ENCODE measurements around the gene DNAI7. TPM values are rescaled to one million over a fixed set of nuclear protein-coding genes. Genes with fewer than 3 reads are reported as not detected.

The DNAI7 gene
- total and polyA plus RNA-seq, 7 donors: 0.13 to 1.2 (median 0.73) TPM; not detected in 3

- intact Hi-C loops (cut with DNase I): no loop called here
Observed at GRCh38 chr12:25082628-25083027, 112.3 kb downstream of the DNAI7 start.

GRCh38 chr12:25079393-25079792 lies 115.6 kb downstream of the DNAI7 start:
- intact Hi-C loops (cut with DNase I): no loop called here
- 91 to 95% methylated on average over 5 of the region's 5 CpGs for WGBS, 2 donors
- Histone ChIP-seq H3K4me3 (no peak overlapping the region), H3K27ac (no peak overlapping the region), H3K27me3 (no peaks in the 10 kb centered on the region), H3K36me3 (no peaks in the 10 kb centered on the region), H3K4me1 (no peaks in the 10 kb centered on the region), H3K9me3 (no peaks in the 10 kb centered on the region)
- TF ChIP-seq EP300 (IDR thresholded peaks at IDR 0.05) (no peak), POLR2AphosphoS5 (IDR thresholded peaks at IDR 0.05) (no peak), CTCF (IDR thresholded peaks at IDR 0.05) (no peak), POLR2A (IDR thresholded peaks at IDR 0.05) (no peak)
- DNase-seq: no peak

More at GRCh38 chr12:25082628-25083027, 112.3 kb downstream of the DNAI7 start:
- no peak for DNase-seq
- H3K36me3 ChIP-seq: no peaks in the 10 kb centered on the region
- H3K4me1 ChIP-seq: no peaks in the 10 kb centered on the region
- H3K4me3 ChIP-seq: no peak overlapping the region
- 40 to 81% methylated on average over 2 of the region's 2 CpGs for WGBS, 2 donors
- no peaks in the 10 kb centered on the region for H3K27me3 ChIP-seq
- no peak overlapping the region for H3K27ac ChIP-seq
- TF ChIP-seq EP300 (IDR thresholded peaks at IDR 0.05) (no peak), CTCF (IDR thresholded peaks at IDR 0.05) (no peak), POLR2A (IDR thresholded peaks at IDR 0.05) (no peak), POLR2AphosphoS5 (IDR thresholded peaks at IDR 0.05) (no peak)
- no peaks in the 10 kb centered on the region for H3K9me3 ChIP-seq

GRCh38 chr12:25074954-25075353 lies 120.0 kb downstream of the DNAI7 start:
- Histone ChIP-seq H3K9me3 (no peaks in the 10 kb centered on the region), H3K27ac (no peak overlapping the region), H3K36me3 (no peaks in the 10 kb centered on the region), H3K27me3 (no peaks in the 10 kb centered on the region), H3K4me1 (no peaks in the 10 kb centered on the region), H3K4me3 (no peak overlapping the region)
- WGBS, 2 donors: 43 to 44% methylated on average over 2 of the region's 2 CpGs
- intact Hi-C loops (cut with DNase I): no loop called here
- DNase-seq: no peak
- TF ChIP-seq CTCF (IDR thresholded peaks at IDR 0.05): no peak

GRCh38 chr12:25074113-25074512 lies 120.8 kb downstream of the DNAI7 start:
- no peak overlapping the region for H3K27ac ChIP-seq
- H3K36me3 ChIP-seq: no peaks in the 10 kb centered on the region
- H3K4me3 ChIP-seq: no peak overlapping the region
- intact Hi-C loops (cut with DNase I): no loop called here
- DNase-seq: no peak
- 65 to 83% methylated on average over 3 of the region's 3 CpGs for WGBS, 2 donors
- no peak for TF ChIP-seq EP300 (IDR thresholded peaks at IDR 0.05)
- no peak for TF ChIP-seq POLR2AphosphoS5 (IDR thresholded peaks at IDR 0.05)
- TF ChIP-seq POLR2A (IDR thresholded peaks at IDR 0.05): no peak
- TF ChIP-seq CTCF (IDR thresholded peaks at IDR 0.05): no peak
- H3K27me3 ChIP-seq: no peaks in the 10 kb centered on the region
- no peaks in the 10 kb centered on the region for H3K4me1 ChIP-seq
- no peaks in the 10 kb centered on the region for H3K9me3 ChIP-seq

- intact Hi-C loops (cut with DNase I): no loop called here
- 60 to 62% methylated on average over 4 of the region's 4 CpGs for WGBS, 2 donors
- Histone ChIP-seq H3K27me3 (no peaks in the 10 kb centered on the region), H3K9me3 (no peaks in the 10 kb centered on the region), H3K27ac (no peak overlapping the region), H3K4me1 (no peaks in the 10 kb centered on the region), H3K4me3 (no peak overlapping the region), H3K36me3 (no peaks in the 10 kb centered on the region)
- TF ChIP-seq CTCF (IDR thresholded peaks at IDR 0.05): no peak
- TF ChIP-seq EP300 (IDR thresholded peaks at IDR 0.05): no peak
- no peak for TF ChIP-seq POLR2AphosphoS5 (IDR thresholded peaks at IDR 0.05)
- TF ChIP-seq POLR2A (IDR thresholded peaks at IDR 0.05): no peak
- no peak for DNase-seq
Observed at GRCh38 chr12:25072906-25073650, 121.9 kb downstream of the DNAI7 start.

All from sigmoid colon (tissue), 7 donors.